ENCODE data around the gene NATD1.
"Not testable (repeated sequence)": the region's sequence is repeated elsewhere in the genome, so short reads cannot be mapped to it uniquely, and the experiment has no call there.

The NATD1 gene

GRCh38 chr17:21239680-21240368 is 13.4 kb downstream of the NATD1 start:
- Histone ChIP-seq H3K4me3 (no peak overlapping the region), H3K27me3 (ENCODE audit: low read depth) (no peaks in the 10 kb centered on the region), H3K36me3 (replicated peaks) (no peaks in the 10 kb centered on the region), H3K4me1 (no peaks in the 10 kb centered on the region), H3K9me3 (no peaks in the 10 kb centered on the region)
- DNase-seq (ENCODE audit: low spot score in 2 of 2): peak; percentile 41 to 43
- in situ Hi-C loops (cut with MboI; ENCODE audit: low sequenced_read_pairs): no loop called here

GRCh38 chr17:21235921-21236320 is 17.3 kb downstream of the NATD1 start:
- Histone ChIP-seq H3K27me3 (ENCODE audit: low read depth) (no peaks in the 10 kb centered on the region), H3K4me3 (no peak overlapping the region), H3K4me1 (no peaks in the 10 kb centered on the region), H3K9me3 (no peaks in the 10 kb centered on the region), H3K36me3 (replicated peaks) (no peaks in the 10 kb centered on the region)
- DNase-seq (ENCODE audit: low spot score in 2 of 2): no peak
- in situ Hi-C loops (cut with MboI; ENCODE audit: low sequenced_read_pairs): no loop called here

GRCh38 chr17:21233581-21234347 is 19.4 kb downstream of the NATD1 start:
- no peaks in the 10 kb centered on the region for H3K27me3 ChIP-seq (ENCODE audit: low read depth)
- in situ Hi-C loops (cut with MboI; ENCODE audit: low sequenced_read_pairs): no loop called here
- DNase-seq (ENCODE audit: low spot score in 2 of 2): no peak
- no peaks in the 10 kb centered on the region for H3K4me1 ChIP-seq
- H3K4me3 ChIP-seq: no peak overlapping the region
- no peaks in the 10 kb centered on the region for H3K9me3 ChIP-seq
- H3K36me3 ChIP-seq (replicated peaks): no peaks in the 10 kb centered on the region

- in situ Hi-C loops (cut with MboI; ENCODE audit: low sequenced_read_pairs): no loop called here
- no peaks in the 10 kb centered on the region for H3K4me1 ChIP-seq
- H3K27me3 ChIP-seq (ENCODE audit: low read depth): no peaks in the 10 kb centered on the region
- H3K36me3 ChIP-seq (replicated peaks): no peaks in the 10 kb centered on the region
- H3K9me3 ChIP-seq: no peaks in the 10 kb centered on the region
- no peak overlapping the region for H3K4me3 ChIP-seq
- DNase-seq (ENCODE audit: low spot score in 2 of 2): no peak
Measured at GRCh38 chr17:21232033-21232749, 21.0 kb downstream of the NATD1 start.

GRCh38 chr17:21231533-21231932 is 21.7 kb downstream of the NATD1 start:
- H3K4me1 ChIP-seq: no peaks in the 10 kb centered on the region
- no peak overlapping the region for H3K4me3 ChIP-seq
- no peaks in the 10 kb centered on the region for H3K27me3 ChIP-seq (ENCODE audit: low read depth)
- DNase-seq (ENCODE audit: low spot score in 2 of 2): no peak
- no peaks in the 10 kb centered on the region for H3K36me3 ChIP-seq (replicated peaks)
- no peaks in the 10 kb centered on the region for H3K9me3 ChIP-seq
- in situ Hi-C loops (cut with MboI; ENCODE audit: low sequenced_read_pairs): no loop called here

- in situ Hi-C loops (cut with MboI; ENCODE audit: low sequenced_read_pairs): no loop called here
Measured at GRCh38 chr17:21228845-21229244, 24.4 kb downstream of the NATD1 start.

GRCh38 chr17:21228111-21228510 is 25.1 kb downstream of the NATD1 start:
- Histone ChIP-seq H3K4me1 (no peaks in the 10 kb centered on the region), H3K36me3 (replicated peaks) (no peaks in the 10 kb centered on the region; the same call in 1 of the 2 replicates), H3K9me3 (no peaks in the 10 kb centered on the region), H3K4me3 (no peak overlapping the region), H3K27me3 (ENCODE audit: low read depth) (no peaks in the 10 kb centered on the region)
- in situ Hi-C loops (cut with MboI; ENCODE audit: low sequenced_read_pairs): no loop called here
- DNase-seq (ENCODE audit: low spot score in 2 of 2): no peak

More at GRCh38 chr17:21228845-21229244, 24.4 kb downstream of the NATD1 start:
- Histone ChIP-seq H3K36me3 (replicated peaks) (no peaks in the 10 kb centered on the region), H3K27me3 (ENCODE audit: low read depth) (no peaks in the 10 kb centered on the region), H3K4me3 (no peak overlapping the region), H3K9me3 (no peaks in the 10 kb centered on the region), H3K4me1 (no peaks in the 10 kb centered on the region)
- DNase-seq (ENCODE audit: low spot score in 2 of 2): no peak

GRCh38 chr17:21227277-21227676 is 25.9 kb downstream of the NATD1 start:
- in situ Hi-C loops (cut with MboI; ENCODE audit: low sequenced_read_pairs); H3K36me3 ChIP-seq (replicated peaks); H3K27me3 ChIP-seq (ENCODE audit: low read depth); H3K9me3 ChIP-seq; H3K4me3 ChIP-seq; H3K4me1 ChIP-seq; DNase-seq (ENCODE audit: low spot score in 2 of 2): not testable (repeated sequence)

DNA sequence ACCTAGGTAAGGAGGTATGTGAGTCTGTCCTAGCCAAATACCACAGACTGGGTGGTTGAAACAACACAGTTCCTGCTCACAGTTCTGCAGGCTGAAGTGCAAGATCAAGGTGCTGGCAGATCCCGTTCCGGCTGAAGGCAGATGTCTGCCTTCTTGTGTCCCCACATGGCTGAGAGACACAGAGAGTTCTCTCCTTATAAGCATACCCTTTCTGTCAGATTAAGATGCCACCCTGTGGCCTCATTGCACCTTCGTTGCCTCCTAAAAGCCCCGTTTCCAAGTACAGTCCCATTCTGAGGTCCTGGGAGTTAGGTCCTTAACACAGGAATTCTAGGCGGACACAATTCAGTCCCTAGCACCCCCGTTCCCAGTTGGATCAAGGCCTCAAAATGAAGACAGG is 30.1 kb downstream of the NATD1 start:
- DNase-seq (ENCODE audit: low spot score in 2 of 2): no peak
- H3K36me3 ChIP-seq (replicated peaks): no peaks in the 10 kb centered on the region; the same call in none of the 2 replicates
- no peaks in the 10 kb centered on the region for H3K4me1 ChIP-seq
- no peaks in the 10 kb centered on the region for H3K9me3 ChIP-seq
- no peak overlapping the region for H3K4me3 ChIP-seq
- no peaks in the 10 kb centered on the region for H3K27me3 ChIP-seq (ENCODE audit: low read depth)
- in situ Hi-C loops (cut with MboI; ENCODE audit: low sequenced_read_pairs): no loop called here

GRCh38 chr17:21218831-21219380 is 34.3 kb downstream of the NATD1 start:
- H3K27me3 ChIP-seq (ENCODE audit: low read depth): no peaks in the 10 kb centered on the region
- H3K36me3 ChIP-seq (replicated peaks): no peaks in the 10 kb centered on the region; the same call in none of the 2 replicates
- peaks cover 7% of the 10 kb centered on the region; the same call in 1 of the 2 replicates for H3K4me1 ChIP-seq
- DNase-seq (ENCODE audit: low spot score in 2 of 2): no peak
- H3K9me3 ChIP-seq: no peaks in the 10 kb centered on the region
- in situ Hi-C loops (cut with MboI; ENCODE audit: low sequenced_read_pairs): no loop called here
- no peak overlapping the region for H3K4me3 ChIP-seq

DNA sequence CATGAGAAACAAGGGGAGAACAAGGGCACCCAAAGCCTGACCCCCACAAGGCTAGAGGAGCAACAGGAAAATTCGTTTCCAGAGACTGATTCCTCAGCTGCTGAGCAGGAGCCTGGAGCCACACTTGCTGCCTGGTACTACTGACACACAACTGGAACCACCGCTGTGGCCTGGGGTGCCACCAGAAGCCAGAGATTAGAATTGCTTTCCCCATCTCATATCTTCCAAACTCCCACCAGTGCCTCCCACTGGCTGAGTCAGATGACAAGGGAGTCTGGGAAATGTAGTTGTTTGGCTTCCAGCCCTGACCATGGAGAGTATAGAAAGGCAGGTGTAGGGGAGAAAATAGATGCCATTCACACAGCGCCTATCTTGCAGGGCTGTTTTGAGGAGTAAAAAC is 35.1 kb downstream of the NATD1 start:
- peaks cover 8% of the 10 kb centered on the region; the same call in 1 of the 2 replicates for H3K4me1 ChIP-seq
- no peaks in the 10 kb centered on the region for H3K9me3 ChIP-seq
- peak in 1 of 2 experiments; percentile 31 for DNase-seq (ENCODE audit: low spot score in 2 of 2)
- in situ Hi-C loops (cut with MboI; ENCODE audit: low sequenced_read_pairs): no loop called here
- no peaks in the 10 kb centered on the region for H3K27me3 ChIP-seq (ENCODE audit: low read depth)
- H3K4me3 ChIP-seq: no peak overlapping the region
- H3K36me3 ChIP-seq (replicated peaks): peaks cover 6% of the 10 kb centered on the region

DNA sequence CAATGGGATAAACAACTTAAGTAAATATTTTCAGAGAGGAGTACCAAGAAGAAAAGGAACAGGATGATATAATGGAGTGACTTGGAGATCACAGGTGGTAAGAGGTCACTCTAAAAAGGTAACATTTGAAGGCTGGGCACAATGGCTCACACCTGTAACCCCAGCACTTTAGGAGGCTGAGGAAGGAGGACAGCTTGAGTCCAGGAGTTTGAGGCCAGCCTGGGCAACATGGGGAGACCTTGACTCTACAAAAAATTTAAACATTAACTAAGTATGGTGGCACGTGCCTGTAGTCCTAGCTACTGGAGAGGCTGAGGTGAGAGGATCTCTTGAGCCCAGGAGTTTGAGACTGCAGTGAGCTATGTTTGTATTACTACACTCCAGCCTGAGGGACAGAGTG is 35.9 kb downstream of the NATD1 start:
- no peaks in the 10 kb centered on the region for H3K27me3 ChIP-seq (ENCODE audit: low read depth)
- H3K9me3 ChIP-seq: no peaks in the 10 kb centered on the region
- DNase-seq (ENCODE audit: low spot score in 2 of 2): no peak
- in situ Hi-C loops (cut with MboI; ENCODE audit: low sequenced_read_pairs): no loop called here
- H3K4me3 ChIP-seq: no peak overlapping the region
- H3K36me3 ChIP-seq (replicated peaks): peaks cover 10% of the 10 kb centered on the region; the same call in 1 of the 2 replicates
- peaks cover 15% of the 10 kb centered on the region for H3K4me1 ChIP-seq

DNA sequence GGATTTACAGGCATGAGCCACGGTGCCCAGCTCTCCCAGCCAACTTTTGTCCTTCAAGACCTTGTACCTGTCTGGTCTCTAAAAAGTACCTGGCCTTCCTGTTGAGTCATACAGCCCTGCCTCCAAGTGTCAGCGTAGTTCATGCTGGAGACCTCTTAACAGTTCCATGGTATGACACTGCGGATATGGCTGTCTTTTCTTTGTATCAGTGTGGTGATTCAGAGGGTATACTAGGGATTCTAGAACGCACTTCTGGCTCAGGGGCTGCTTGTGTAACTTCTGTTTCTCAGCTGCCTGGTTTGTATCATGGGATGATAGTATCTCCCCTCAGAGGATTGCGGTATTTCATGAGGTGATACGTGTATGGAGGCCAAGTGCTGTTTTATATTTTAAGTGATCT is 37.3 kb downstream of the NATD1 start:
- in situ Hi-C loops (cut with MboI; ENCODE audit: low sequenced_read_pairs): no loop called here
- no peaks in the 10 kb centered on the region for H3K27me3 ChIP-seq (ENCODE audit: low read depth)
- no peak for DNase-seq (ENCODE audit: low spot score in 2 of 2)
- H3K36me3 ChIP-seq (replicated peaks): peaks cover 13% of the 10 kb centered on the region
- H3K9me3 ChIP-seq: no peaks in the 10 kb centered on the region
- H3K4me1 ChIP-seq: peaks cover 17% of the 10 kb centered on the region
- no peak overlapping the region for H3K4me3 ChIP-seq
